Body of pancreas (tissue), 4 donors: ENCODE results near the gene AMER2.

Experiments used
- POLR2A ChIP-seq, 3 donors: fragments of 450-650 bp; IDR thresholded peaks; one replicate each; pipeline ENCODE4 v1.6.1; 2016; ENCODE audit warnings: antibody characterized with exemption in 3 of 3, mild to moderate bottlenecking in 2 of 3
- TF ChIP-seq, protein P1 (sequence below), 7 experiments: fragments of 450-650 bp in 4 of 7; fragments of 200-600 bp in 3 of 7; sonication (generic) in 3 of 7; IDR thresholded peaks; one replicate each; pipeline ENCODE4 v1.5.1; 2016 to 2019; ENCODE audit warnings: antibody characterized with exemption in 7 of 7

DNA sequence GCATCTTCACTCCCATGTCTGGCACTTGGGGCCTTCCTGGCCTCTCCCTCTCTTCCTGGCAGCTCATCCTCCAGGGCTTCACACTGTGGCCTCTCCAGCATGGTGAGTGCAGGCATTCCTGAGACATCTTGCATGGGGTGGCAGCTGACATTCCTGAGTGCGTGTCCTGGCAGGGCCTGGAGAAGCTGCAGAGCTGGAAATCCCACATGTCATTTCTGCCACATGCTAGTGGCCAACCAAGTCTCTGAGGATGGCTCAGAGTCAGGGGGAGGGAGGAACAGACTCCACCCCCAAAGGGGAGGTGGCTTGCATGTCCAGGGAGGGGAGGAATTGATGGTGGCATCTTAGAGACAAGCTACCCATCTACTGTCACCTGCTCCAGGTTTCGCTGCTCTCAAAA lies 41.6 kb upstream of the AMER2 start:
- TF ChIP-seq POLR2A (IDR thresholded peaks at IDR 0.05): no peak
- TF ChIP-seq, protein P1, sequence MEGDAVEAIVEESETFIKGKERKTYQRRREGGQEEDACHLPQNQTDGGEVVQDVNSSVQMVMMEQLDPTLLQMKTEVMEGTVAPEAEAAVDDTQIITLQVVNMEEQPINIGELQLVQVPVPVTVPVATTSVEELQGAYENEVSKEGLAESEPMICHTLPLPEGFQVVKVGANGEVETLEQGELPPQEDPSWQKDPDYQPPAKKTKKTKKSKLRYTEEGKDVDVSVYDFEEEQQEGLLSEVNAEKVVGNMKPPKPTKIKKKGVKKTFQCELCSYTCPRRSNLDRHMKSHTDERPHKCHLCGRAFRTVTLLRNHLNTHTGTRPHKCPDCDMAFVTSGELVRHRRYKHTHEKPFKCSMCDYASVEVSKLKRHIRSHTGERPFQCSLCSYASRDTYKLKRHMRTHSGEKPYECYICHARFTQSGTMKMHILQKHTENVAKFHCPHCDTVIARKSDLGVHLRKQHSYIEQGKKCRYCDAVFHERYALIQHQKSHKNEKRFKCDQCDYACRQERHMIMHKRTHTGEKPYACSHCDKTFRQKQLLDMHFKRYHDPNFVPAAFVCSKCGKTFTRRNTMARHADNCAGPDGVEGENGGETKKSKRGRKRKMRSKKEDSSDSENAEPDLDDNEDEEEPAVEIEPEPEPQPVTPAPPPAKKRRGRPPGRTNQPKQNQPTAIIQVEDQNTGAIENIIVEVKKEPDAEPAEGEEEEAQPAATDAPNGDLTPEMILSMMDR (IDR thresholded peaks at IDR 0.05): no peak
